ENCODE measurements around the gene SLC9C2. TPM values are rescaled to one million over a fixed set of nuclear protein-coding genes. Genes with fewer than 3 reads are reported as not detected.

The SLC9C2 gene, protein sequence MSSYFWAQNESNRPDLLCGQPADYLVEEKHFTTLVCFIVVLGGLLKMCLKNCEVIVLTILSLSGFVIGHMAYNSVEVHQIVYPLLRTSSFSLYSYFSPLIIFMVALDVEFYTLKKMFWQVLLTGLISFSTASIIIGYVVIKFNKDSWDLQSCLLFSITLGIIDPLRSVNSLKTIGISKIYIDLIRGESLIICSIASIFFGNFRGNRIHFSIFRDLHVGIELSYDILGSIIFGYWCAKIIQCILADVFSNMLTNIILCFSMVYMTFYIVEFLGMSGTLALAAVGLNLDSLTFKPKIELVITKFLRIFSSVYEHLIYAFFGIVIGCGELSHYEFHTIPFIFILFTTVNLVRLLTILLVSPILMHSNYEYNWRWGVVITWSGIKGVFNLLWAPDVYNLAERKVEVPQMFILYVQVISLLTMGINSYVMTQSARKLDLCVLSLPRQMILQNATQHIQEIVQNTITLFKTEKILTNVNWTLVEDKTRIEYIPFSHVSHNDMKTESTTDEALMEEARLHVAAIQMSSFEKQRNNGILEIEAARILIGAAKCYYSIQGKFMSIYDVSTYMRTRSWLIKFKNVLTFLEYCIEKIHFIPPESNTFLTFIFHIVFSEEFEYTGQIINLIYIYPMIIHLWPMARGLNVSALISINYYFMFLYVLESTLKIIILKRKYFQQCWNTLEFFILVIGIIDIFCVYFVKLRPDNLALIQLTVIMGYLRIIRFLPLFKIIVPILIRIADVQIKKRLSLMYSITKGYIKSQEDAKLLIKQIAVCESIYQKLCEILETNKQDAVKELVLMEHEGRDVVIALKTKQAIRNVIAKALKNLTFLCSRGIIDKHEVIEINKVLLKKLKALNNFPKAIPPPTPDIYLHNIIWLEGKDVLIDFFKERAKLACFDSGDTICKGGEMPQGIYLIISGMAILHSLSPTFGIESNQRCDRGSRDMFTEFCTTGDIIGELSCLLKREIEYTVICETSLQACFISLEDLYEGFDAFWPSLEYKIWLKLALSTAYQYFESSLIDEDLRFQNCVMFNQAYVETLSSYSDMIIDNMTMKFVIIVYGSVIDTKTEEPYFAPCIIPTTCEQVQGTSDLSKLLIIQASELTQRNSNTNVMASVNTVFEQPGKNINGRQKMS
- total RNA-seq (2013), result not detected
- polyA plus RNA-seq, result not detected
- not detected in 2 replicates for polyA minus RNA-seq
- 0 to 4.4 (median 0.12) reads per million in 11 experiments for total RNA-seq

GRCh38 chr1:173603056-173603591 is at the start of gene SLC9C2:
TSS of gene SLC9C2 (minus strand) at chr1:173603072. CDS start at chr1:173601776, 1,296 bp downstream.
- Histone ChIP-seq H4K20me1 (ENCODE audit: insufficient read depth, low read length) (no peaks in the 10 kb centered on the region), H2AFZ (ENCODE audit: insufficient read depth, low read depth, low read length, poor library complexity, severe bottlenecking) (peak within 1 kb of the TSS; percentile 37), H3K27ac (ENCODE audit: low read depth in 1 of 2, low read length in 2 of 2) (no peak within 1 kb of the TSS), H3K9me3 (replicated peaks in 1 of 2; ENCODE audit: control insufficient read depth in 1 of 2, insufficient read depth in 1 of 2, low read length in 2 of 2) (no peaks in the 10 kb centered on the region), H3K4me3 (replicated peaks in 1 of 3; ENCODE audit: low read depth in 2 of 3, low read length in 3 of 3) (peak within 1 kb of the TSS; percentile 12 to 49 (median 39)), H3K79me2 (ENCODE audit: insufficient read depth, low read length) (no peaks in the 10 kb centered on the region), H3K36me3 (replicated peaks in 1 of 2; ENCODE audit: control insufficient read depth in 1 of 2, insufficient read depth in 2 of 2, low read length in 2 of 2) (no peaks in the 10 kb centered on the region), H3K27me3 (ENCODE audit: control insufficient read depth in 2 of 2, insufficient read depth in 2 of 2, low read length in 2 of 2) (no peaks in the 10 kb centered on the region), H3K4me1 (ENCODE audit: control insufficient read depth in 1 of 2, insufficient read depth in 2 of 2, low read length in 2 of 2) (no peaks in the 10 kb centered on the region), H3K9ac (ENCODE audit: insufficient read depth, low read length, poor library complexity, severe bottlenecking) (no peak within 1 kb of the TSS), H3K4me2 (replicated peaks; ENCODE audit: extremely low read depth, low read length, poor library complexity, severe bottlenecking) (peak within 1 kb of the TSS; percentile 45)
- Mint-ChIP-seq H3K9me3 (peaks cover 0 to 3% (median 2%) of the 10 kb centered on the region in 7 donors), H3K27me3 (ENCODE audit: low read depth in 3 of 3) (no peaks in the 10 kb centered on the region), H3K36me3 (no peaks in the 10 kb centered on the region), H3K4me1 (peaks cover 10% of the 10 kb centered on the region), H3K27ac (peak within 1 kb of the TSS in 3 of 7 donors; percentile 17 to 25 (median 22)), H3K4me3 (peak within 1 kb of the TSS; percentile 53 to 81)
- no CpG with 5 or more reads among the region's 5 CpGs for WGBS (ENCODE audit: insufficient coverage)
- DNase-seq, result peak in 2 of 3 donors; percentile 6 to 7
- TF ChIP-seq, protein P1, sequence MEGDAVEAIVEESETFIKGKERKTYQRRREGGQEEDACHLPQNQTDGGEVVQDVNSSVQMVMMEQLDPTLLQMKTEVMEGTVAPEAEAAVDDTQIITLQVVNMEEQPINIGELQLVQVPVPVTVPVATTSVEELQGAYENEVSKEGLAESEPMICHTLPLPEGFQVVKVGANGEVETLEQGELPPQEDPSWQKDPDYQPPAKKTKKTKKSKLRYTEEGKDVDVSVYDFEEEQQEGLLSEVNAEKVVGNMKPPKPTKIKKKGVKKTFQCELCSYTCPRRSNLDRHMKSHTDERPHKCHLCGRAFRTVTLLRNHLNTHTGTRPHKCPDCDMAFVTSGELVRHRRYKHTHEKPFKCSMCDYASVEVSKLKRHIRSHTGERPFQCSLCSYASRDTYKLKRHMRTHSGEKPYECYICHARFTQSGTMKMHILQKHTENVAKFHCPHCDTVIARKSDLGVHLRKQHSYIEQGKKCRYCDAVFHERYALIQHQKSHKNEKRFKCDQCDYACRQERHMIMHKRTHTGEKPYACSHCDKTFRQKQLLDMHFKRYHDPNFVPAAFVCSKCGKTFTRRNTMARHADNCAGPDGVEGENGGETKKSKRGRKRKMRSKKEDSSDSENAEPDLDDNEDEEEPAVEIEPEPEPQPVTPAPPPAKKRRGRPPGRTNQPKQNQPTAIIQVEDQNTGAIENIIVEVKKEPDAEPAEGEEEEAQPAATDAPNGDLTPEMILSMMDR (IDR thresholded peaks at IDR 0.05), result no peak
- intact Hi-C loops (cut with micrococcal nuclease), result no loop called here
